SH-SY5Y (cell line): ENCODE results near the gene ACAN.

Experiments used
- GATA2 ChIP-seq: IDR thresholded peaks from 2 replicates; pipeline ENCODE4 v1.6.1; 2011; ENCODE audit warnings: mild to moderate bottlenecking, low read depth, low read length
- GATA3 ChIP-seq: IDR thresholded peaks from 2 replicates; pipeline ENCODE4 v1.6.1; 2011; ENCODE audit warnings: low read depth, mild to moderate bottlenecking, low read length, moderate library complexity

GRCh38 chr15:88874684-88875083 is 71.4 kb downstream of the ACAN start:
- TF ChIP-seq GATA2 (no peak), GATA3 (no peak)
